Prostate gland (tissue), 2 donors: ENCODE data around the gene CLDN7. TPM values are rescaled to one million over a fixed set of nuclear protein-coding genes. Genes with fewer than 3 reads are reported as not detected.

ENCODE experiments used
- DNase-seq: peaks from one replicate; pipeline ENCODE4 v3.0.0-alpha.2; 2019; ENCODE audit warnings: low spot score
- H3K27ac ChIP-seq, 2 donors: fragments of 200-600 bp; sonication (generic); 2 replicates each; pipeline ENCODE4 v1.5.1; 2017 to 2019
- H3K27me3 ChIP-seq: fragments of 200-600 bp; sonication (generic); replicated peaks from 2 replicates; pipeline ENCODE4 v1.5.1; 2019; ENCODE audit not compliant: insufficient read depth
- H3K36me3 ChIP-seq, 2 donors: fragments of 200-600 bp; sonication (generic); 1 replicate in 1 of 2; 2 replicates in 1 of 2; pipeline versions ENCODE4 v1.5.1 to v1.8.1; 2017 to 2019
- H3K4me1 ChIP-seq: fragments of 200-600 bp; sonication (generic); replicated peaks from 2 replicates; pipeline ENCODE4 v1.5.1; 2019
- H3K4me3 ChIP-seq, 2 donors: fragments of 200-600 bp; sonication (generic); 2 replicates each; pipeline ENCODE4 v1.5.1; 2017 to 2019
- H3K9me3 ChIP-seq: fragments of 200-600 bp; sonication (generic); 2 replicates; pipeline ENCODE4 v1.5.1; 2017
- POLR2A ChIP-seq: fragments of 450-650 bp; IDR thresholded peaks from one replicate; pipeline ENCODE4 v1.6.1; 2016; ENCODE audit warnings: antibody characterized with exemption, mild to moderate bottlenecking
- POLR2AphosphoS5 ChIP-seq: sonication (generic); formaldehyde crosslinking; IDR thresholded peaks from one replicate; pipeline ENCODE4 v1.6.1; 2017; ENCODE audit warnings: antibody characterized with exemption
- WGBS: methylation state at CpG from one replicate; pipeline ENCODE4 v1.1.5; 2018; 5-methylcytosine and 5-hydroxymethylcytosine counted together
- intact Hi-C: fragments of 100-400 bp; cut with DNase I; formaldehyde crosslinking; loops from one replicate; pipeline ENCODE4 v1.14.2; 2022
- total RNA-seq, 2 donors: library from RNA; depleted of rRNA; stranded (reverse); fragments of >200 nt; gene quantifications; one replicate each; pipeline ENCODE4 v1.1.0, GENCODE V29; 2016
- TF ChIP-seq, protein P1 (sequence below), 4 experiments: fragments of 200-600 bp in 2 of 4; fragments of 450-650 bp in 2 of 4; sonication (generic) in 2 of 4; IDR thresholded peaks; 1 replicate in 3 of 4; 2 replicates in 1 of 4; pipeline ENCODE4 v1.5.1; 2016 to 2019; ENCODE audit warnings: antibody characterized with exemption in 4 of 4, mild to moderate bottlenecking in 2 of 4, moderate library complexity in 2 of 4

Gene CLDN7
- total RNA-seq, 2 donors from 2014 or later = 42.0 to 45.8 TPM

- Histone ChIP-seq H3K4me3 (no peak overlapping the region), H3K9me3 (no peaks in the 10 kb centered on the region), H3K27me3 (no peaks in the 10 kb centered on the region), H3K27ac (peak overlapping the region in 1 of 2 donors; percentile 99), H3K36me3 (peaks cover 0 to 9% of the 10 kb centered on the region in 2 donors), H3K4me1 (peaks cover 14% of the 10 kb centered on the region)
- TF ChIP-seq, protein P1, sequence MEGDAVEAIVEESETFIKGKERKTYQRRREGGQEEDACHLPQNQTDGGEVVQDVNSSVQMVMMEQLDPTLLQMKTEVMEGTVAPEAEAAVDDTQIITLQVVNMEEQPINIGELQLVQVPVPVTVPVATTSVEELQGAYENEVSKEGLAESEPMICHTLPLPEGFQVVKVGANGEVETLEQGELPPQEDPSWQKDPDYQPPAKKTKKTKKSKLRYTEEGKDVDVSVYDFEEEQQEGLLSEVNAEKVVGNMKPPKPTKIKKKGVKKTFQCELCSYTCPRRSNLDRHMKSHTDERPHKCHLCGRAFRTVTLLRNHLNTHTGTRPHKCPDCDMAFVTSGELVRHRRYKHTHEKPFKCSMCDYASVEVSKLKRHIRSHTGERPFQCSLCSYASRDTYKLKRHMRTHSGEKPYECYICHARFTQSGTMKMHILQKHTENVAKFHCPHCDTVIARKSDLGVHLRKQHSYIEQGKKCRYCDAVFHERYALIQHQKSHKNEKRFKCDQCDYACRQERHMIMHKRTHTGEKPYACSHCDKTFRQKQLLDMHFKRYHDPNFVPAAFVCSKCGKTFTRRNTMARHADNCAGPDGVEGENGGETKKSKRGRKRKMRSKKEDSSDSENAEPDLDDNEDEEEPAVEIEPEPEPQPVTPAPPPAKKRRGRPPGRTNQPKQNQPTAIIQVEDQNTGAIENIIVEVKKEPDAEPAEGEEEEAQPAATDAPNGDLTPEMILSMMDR (IDR thresholded peaks at IDR 0.05) = no peak
- TF ChIP-seq POLR2AphosphoS5 = no peak
- intact Hi-C loops = loop anchor here (10.0 kb wide), 1 partner anchor 599 kb away; the partner anchor contains the start of gene KDM6B
- no peak for DNase-seq
- WGBS = 79% methylated on average over 22 of the region's 22 CpGs
Observed at GRCh38 chr17:7235693-7236665, 26.3 kb downstream of the CLDN7 start.

- H3K4me3 ChIP-seq = peak within 1 kb of the TSS; percentile 95
- H3K9me3 ChIP-seq = no peaks in the 10 kb centered on the region
- peak within 1 kb of the TSS; percentile 96 to 99 for H3K27ac ChIP-seq
- TF ChIP-seq, protein P1 (IDR thresholded peaks at IDR 0.05) = peak in 1 of 4 experiments; percentile 39
- TF ChIP-seq POLR2AphosphoS5 = peak; percentile 97
- TF ChIP-seq POLR2A = peak; percentile 96
- no peaks in the 10 kb centered on the region for H3K27me3 ChIP-seq
- H3K4me1 ChIP-seq = peaks cover 7% of the 10 kb centered on the region
- DNase-seq = peak; percentile 96
- intact Hi-C loops = loop anchor here (10.0 kb wide), 1 partner anchor 600 kb away; the partner anchor contains the start of gene KDM6B
- WGBS = under 1% methylated on average over 68 of the region's 72 CpGs
- peaks cover 0 to 8% of the 10 kb centered on the region in 2 donors for H3K36me3 ChIP-seq
Observed at GRCh38 chr17:7234083-7234951, 28.0 kb downstream of the CLDN7 start, which contains the start of gene DVL2. Gene DVL2 (minus strand): TSS chr17:7234517. CDS start chr17:7234262, 255 bp downstream.

DNA sequence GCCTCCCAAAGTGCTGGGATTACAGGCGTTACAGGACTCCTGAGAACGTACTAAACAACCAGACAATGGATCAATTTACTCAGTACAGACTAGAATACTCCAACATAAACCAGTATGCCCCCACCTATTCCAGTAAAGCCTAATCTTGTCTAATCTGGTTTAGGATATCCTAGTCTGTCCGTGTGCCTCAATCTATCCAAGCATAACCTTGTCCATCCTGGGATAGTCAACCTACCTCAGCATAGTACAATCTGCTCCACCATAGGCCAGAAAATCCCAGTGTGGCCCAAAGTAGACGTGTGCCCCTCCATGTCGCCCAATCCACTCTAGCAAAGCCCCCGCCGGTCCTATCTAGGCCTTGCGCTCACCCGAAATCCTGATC is 28.6 kb downstream of the CLDN7 start:
- Histone ChIP-seq H3K27me3 (no peaks in the 10 kb centered on the region), H3K4me1 (peaks cover 13% of the 10 kb centered on the region), H3K4me3 (peak overlapping the region; percentile 95), H3K27ac (peak overlapping the region; percentile 96 to 99), H3K36me3 (peaks cover 0 to 11% of the 10 kb centered on the region in 2 donors), H3K9me3 (no peaks in the 10 kb centered on the region)
- no peak for DNase-seq
- WGBS = 3% methylated on average over 9 of the region's 9 CpGs
- intact Hi-C loops = loop anchor here (10.0 kb wide), 1 partner anchor 601 kb away; the partner anchor contains the start of gene KDM6B
- TF ChIP-seq, protein P1 (IDR thresholded peaks at IDR 0.05) = no peak
- TF ChIP-seq POLR2A (no peak), POLR2AphosphoS5 (no peak)

GRCh38 chr17:7232114-7232513 is 30.2 kb downstream of the CLDN7 start:
- DNase-seq = no peak
- intact Hi-C loops = loop anchor here (10.0 kb wide), 1 partner anchor 603 kb away; the partner anchor contains the start of gene KDM6B
- 73% methylated on average over 5 of the region's 5 CpGs for WGBS
- Histone ChIP-seq H3K27ac (peak overlapping the region in 1 of 2 donors; percentile 99), H3K36me3 (peaks cover 0 to 15% of the 10 kb centered on the region in 2 donors), H3K4me1 (peaks cover 17% of the 10 kb centered on the region), H3K4me3 (peak overlapping the region in 1 of 2 donors; percentile 95), H3K27me3 (no peaks in the 10 kb centered on the region), H3K9me3 (no peaks in the 10 kb centered on the region)
- TF ChIP-seq, protein P1 (IDR thresholded peaks at IDR 0.05) = no peak
- TF ChIP-seq POLR2A = no peak
- TF ChIP-seq POLR2AphosphoS5 = no peak
